Panc1 (cell line): ENCODE measurements around the gene ARPC4. TPM values are rescaled to one million over a fixed set of nuclear protein-coding genes. Genes with fewer than 3 reads are reported as not detected.

Experiments
- ATAC-seq: fragments of 200-7000 bp; cut with Tn5 transposase; 2 replicates; pipeline ENCODE4 v1.9.1; 2020; ENCODE audit warnings: mild to moderate bottlenecking, moderate library complexity
- BruUV-seq: library from RNA; stranded (reverse); fragments of 400-500 nt; replicated peaks from 2 replicates; lab custom pipeline; 2021; lab: Mats Ljungman, UMichigan
- CTCF ChIA-PET: fragments of 300-600 bp; sonication (Branson Sonifier 250); formaldehyde crosslinking; loops from one replicate; lab custom pipeline; 2022; ENCODE audit warnings: antibody characterized with exemption; lab: Charles Lee
- POLR2A ChIA-PET: fragments of 300-600 bp; sonication (Branson Sonifier 250); formaldehyde crosslinking; loops from one replicate; lab custom pipeline; 2022; ENCODE audit warnings: antibody characterized with exemption; lab: Charles Lee
- DNase-seq: peaks from one replicate; pipeline ENCODE4 v3.0.0-alpha.2; 2010; ENCODE audit warnings: low read depth, low spot score
- H3K27ac ChIP-seq: 2 replicates; pipeline ENCODE4 v1.5.1; 2011; ENCODE audit warnings: mild to moderate bottlenecking, low read length, inconsistent platforms
- H3K27me3 ChIP-seq: fragments of 200-500 bp; sonication (Bioruptor generic); 2 replicates; pipeline ENCODE4 v1.6.0; 2014; ENCODE audit warnings: low read length, inconsistent platforms; ENCODE audit not compliant: control insufficient read depth, insufficient read depth
- H3K36me3 ChIP-seq: fragments of 200-500 bp; sonication (Bioruptor generic); 2 replicates; pipeline ENCODE4 v1.5.1; 2014; ENCODE audit warnings: inconsistent platforms, mild to moderate bottlenecking, low read length, moderate library complexity; ENCODE audit not compliant: control insufficient read depth, insufficient read depth
- H3K4me1 ChIP-seq: 2 replicates; pipeline ENCODE4 v1.5.1; 2011; ENCODE audit warnings: inconsistent platforms, mild to moderate bottlenecking, low read length, moderate library complexity; ENCODE audit not compliant: control insufficient read depth, insufficient read depth
- H3K4me3 ChIP-seq, 2 experiments: 2 replicates each; pipeline ENCODE4 v1.5.1; 2011 to 2012; ENCODE audit warnings: low read depth in 2 of 2, low read length in 2 of 2, mild to moderate bottlenecking in 2 of 2, inconsistent platforms in 1 of 2, moderate library complexity in 1 of 2
- H3K9me3 ChIP-seq: fragments of 200-500 bp; sonication (Bioruptor generic); 2 replicates; pipeline ENCODE4 v1.5.1; 2014; ENCODE audit warnings: low read depth, mild to moderate bottlenecking, inconsistent platforms, low read length, moderate library complexity; ENCODE audit not compliant: control insufficient read depth, insufficient read depth
- POLR2AphosphoS5 ChIP-seq: IDR thresholded peaks from 2 replicates; pipeline ENCODE4 v1.6.1; 2012; ENCODE audit warnings: mild to moderate bottlenecking, low read depth, low read length, moderate library complexity
- SIN3A ChIP-seq: IDR thresholded peaks from 2 replicates; pipeline ENCODE4 v1.6.1; 2012; ENCODE audit warnings: low read depth, mild to moderate bottlenecking, low read length, moderate library complexity, borderline replicate concordance; ENCODE audit not compliant: insufficient read depth
- TCF7L2 ChIP-seq: IDR thresholded peaks from 2 replicates; pipeline ENCODE4 v1.6.1; 2011; ENCODE audit warnings: mild to moderate bottlenecking, low read depth, low read length, inconsistent platforms
- in situ Hi-C: cut with HindIII; loops from 2 replicates; pipeline ENCODE4 v1.10.0; 2016; ENCODE audit warnings: low sequenced_read_pairs, low pct_unique_long_range_greater_than_20kb
- intact Hi-C: fragments of 100-400 bp; cut with micrococcal nuclease; formaldehyde crosslinking; loops from one replicate; pipeline ENCODE4 v1.10.0; 2022; ENCODE audit not compliant: unreplicated experiment
- total RNA-seq: library from RNA; stranded (reverse); gene quantifications from one replicate; pipeline ENCODE4 v1.2.1, GENCODE V29; 2021; ENCODE audit not compliant: unreplicated experiment
- TF ChIP-seq, protein P1 (sequence below): fragments of 450-650 bp; IDR thresholded peaks from 2 replicates; pipeline ENCODE4 v1.5.1; 2017; ENCODE audit warnings: mild to moderate bottlenecking
- TF ChIP-seq, protein P2 (sequence below), 2 experiments: IDR thresholded peaks; 2 replicates each; pipeline ENCODE4 v1.6.1; 2011 to 2012; ENCODE audit warnings: low read depth in 2 of 2, control low read depth in 1 of 2, low read length in 1 of 2, mild to moderate bottlenecking in 1 of 2, moderate library complexity in 1 of 2; ENCODE audit not compliant: insufficient read depth in 1 of 2

Gene ARPC4
- total RNA-seq, 1 experiment from 2014 or later: 117 TPM

DNA sequence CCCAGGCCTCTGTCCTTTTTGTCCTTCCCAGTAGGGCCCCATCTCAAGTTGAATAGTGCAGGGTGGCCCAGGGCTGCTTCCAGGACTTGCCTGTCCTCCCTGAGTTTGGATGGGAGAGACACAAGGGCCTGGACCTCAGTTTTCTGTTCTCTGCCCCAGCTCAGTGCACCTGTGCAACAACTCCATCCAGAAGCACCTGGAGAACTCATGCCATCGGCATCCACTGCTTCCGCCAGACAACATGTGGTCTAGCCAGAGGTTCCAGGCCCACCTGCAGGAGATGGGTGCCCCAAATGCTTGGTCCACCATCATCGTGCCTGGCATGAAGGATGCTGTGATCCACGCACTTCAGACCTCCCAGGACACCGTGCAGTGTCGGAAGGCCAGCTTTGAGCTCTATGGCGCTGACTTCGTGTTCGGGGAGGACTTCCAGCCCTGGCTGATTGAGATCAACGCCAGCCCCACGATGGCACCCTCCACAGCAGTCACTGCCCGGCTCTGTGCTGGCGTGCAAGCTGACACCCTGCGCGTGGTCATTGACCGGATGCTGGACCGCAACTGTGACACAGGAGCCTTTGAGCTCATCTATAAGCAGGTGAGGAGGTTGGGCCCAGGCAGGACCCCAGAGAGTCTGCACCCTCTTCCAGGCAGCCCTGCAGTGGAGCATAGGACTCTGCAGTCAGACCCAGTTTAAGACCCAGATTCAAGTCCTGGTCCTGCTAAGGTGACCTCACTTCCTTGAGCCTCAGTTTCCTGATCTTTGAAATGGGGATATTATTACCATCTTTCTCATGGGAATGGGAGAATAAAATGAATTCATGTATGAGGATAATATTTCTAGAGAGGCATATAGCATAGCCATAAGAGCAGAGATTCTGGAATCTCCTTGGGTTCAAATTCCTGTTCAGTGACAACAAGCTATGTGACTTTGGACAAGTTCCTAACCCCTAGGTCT is 36.2 kb downstream of the ARPC4 start:
- Histone ChIP-seq H3K27me3 (no peaks in the 10 kb centered on the region), H3K4me1 (no peaks in the 10 kb centered on the region), H3K4me3 (no peak overlapping the region), H3K27ac (no peak overlapping the region), H3K36me3 (no peaks in the 10 kb centered on the region), H3K9me3 (no peaks in the 10 kb centered on the region)
- in situ Hi-C loops (no loop called here), intact Hi-C loops (no loop called here)
- TF ChIP-seq, protein P1, sequence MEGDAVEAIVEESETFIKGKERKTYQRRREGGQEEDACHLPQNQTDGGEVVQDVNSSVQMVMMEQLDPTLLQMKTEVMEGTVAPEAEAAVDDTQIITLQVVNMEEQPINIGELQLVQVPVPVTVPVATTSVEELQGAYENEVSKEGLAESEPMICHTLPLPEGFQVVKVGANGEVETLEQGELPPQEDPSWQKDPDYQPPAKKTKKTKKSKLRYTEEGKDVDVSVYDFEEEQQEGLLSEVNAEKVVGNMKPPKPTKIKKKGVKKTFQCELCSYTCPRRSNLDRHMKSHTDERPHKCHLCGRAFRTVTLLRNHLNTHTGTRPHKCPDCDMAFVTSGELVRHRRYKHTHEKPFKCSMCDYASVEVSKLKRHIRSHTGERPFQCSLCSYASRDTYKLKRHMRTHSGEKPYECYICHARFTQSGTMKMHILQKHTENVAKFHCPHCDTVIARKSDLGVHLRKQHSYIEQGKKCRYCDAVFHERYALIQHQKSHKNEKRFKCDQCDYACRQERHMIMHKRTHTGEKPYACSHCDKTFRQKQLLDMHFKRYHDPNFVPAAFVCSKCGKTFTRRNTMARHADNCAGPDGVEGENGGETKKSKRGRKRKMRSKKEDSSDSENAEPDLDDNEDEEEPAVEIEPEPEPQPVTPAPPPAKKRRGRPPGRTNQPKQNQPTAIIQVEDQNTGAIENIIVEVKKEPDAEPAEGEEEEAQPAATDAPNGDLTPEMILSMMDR: no peak
- no peak for TF ChIP-seq POLR2AphosphoS5
- TF ChIP-seq, protein P2, sequence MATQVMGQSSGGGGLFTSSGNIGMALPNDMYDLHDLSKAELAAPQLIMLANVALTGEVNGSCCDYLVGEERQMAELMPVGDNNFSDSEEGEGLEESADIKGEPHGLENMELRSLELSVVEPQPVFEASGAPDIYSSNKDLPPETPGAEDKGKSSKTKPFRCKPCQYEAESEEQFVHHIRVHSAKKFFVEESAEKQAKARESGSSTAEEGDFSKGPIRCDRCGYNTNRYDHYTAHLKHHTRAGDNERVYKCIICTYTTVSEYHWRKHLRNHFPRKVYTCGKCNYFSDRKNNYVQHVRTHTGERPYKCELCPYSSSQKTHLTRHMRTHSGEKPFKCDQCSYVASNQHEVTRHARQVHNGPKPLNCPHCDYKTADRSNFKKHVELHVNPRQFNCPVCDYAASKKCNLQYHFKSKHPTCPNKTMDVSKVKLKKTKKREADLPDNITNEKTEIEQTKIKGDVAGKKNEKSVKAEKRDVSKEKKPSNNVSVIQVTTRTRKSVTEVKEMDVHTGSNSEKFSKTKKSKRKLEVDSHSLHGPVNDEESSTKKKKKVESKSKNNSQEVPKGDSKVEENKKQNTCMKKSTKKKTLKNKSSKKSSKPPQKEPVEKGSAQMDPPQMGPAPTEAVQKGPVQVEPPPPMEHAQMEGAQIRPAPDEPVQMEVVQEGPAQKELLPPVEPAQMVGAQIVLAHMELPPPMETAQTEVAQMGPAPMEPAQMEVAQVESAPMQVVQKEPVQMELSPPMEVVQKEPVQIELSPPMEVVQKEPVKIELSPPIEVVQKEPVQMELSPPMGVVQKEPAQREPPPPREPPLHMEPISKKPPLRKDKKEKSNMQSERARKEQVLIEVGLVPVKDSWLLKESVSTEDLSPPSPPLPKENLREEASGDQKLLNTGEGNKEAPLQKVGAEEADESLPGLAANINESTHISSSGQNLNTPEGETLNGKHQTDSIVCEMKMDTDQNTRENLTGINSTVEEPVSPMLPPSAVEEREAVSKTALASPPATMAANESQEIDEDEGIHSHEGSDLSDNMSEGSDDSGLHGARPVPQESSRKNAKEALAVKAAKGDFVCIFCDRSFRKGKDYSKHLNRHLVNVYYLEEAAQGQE (IDR thresholded peaks at IDR 0.05; ENCODE audit: insufficient read depth in 1 of 2, low read depth in 2 of 2, low read length in 1 of 2): no peak
- TF ChIP-seq SIN3A: no peak
- TF ChIP-seq TCF7L2: no peak
- ChIA-PET CTCF (no interaction called here), POLR2A (interaction anchor here (0.6 kb wide), 1 partner anchor 319 kb away, joined by 6 read pairs; no protein-coding TSS in a partner anchor)
- no TSS peak for BruUV-seq
- DNase-seq: no peak
- ATAC-seq: 0 out of 2 replicates have a peak, but pooled peaks have one; percentile 15

DNA sequence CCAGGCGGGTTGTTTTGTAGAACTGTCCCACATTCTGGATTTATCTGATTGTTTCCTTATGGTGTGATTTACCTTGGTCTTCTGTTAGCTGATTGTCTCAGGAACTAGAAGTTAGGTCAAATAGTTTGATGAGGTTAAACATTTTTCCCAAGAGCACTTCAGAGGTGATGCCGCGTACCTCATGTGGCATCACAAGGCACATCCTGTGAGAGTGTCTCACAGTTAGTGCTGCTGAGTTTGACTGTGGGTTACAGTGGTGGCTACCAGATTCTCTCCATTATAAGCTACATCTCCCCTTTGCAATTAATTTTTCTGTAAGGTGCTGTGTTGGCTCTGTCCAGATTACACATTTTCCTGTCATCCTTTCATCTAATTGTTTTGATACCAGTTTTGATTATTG is 38.4 kb downstream of the ARPC4 start:
- ChIA-PET CTCF (no interaction called here), POLR2A (interaction anchor here (0.9 kb wide), 1 partner anchor 50 kb away, joined by 5 read pairs; no protein-coding TSS in a partner anchor)
- in situ Hi-C loops: no loop called here

More for the DNA sequence above, 38.4 kb downstream of the ARPC4 start:
- ATAC-seq (no peak), DNase-seq (no peak)
- no peaks in the 10 kb centered on the region for H3K4me1 ChIP-seq
- H3K9me3 ChIP-seq: no peaks in the 10 kb centered on the region
- no peak overlapping the region for H3K4me3 ChIP-seq
- BruUV-seq: no TSS peak
- no peak overlapping the region for H3K27ac ChIP-seq
- H3K27me3 ChIP-seq: no peaks in the 10 kb centered on the region
- TF ChIP-seq TCF7L2 (no peak), SIN3A (no peak), POLR2AphosphoS5 (no peak)
- TF ChIP-seq, protein P1: no peak
- TF ChIP-seq, protein P2 (IDR thresholded peaks at IDR 0.05; ENCODE audit: insufficient read depth in 1 of 2, low read depth in 2 of 2, low read length in 1 of 2): no peak
- intact Hi-C loops: no loop called here
- no peaks in the 10 kb centered on the region for H3K36me3 ChIP-seq
